Tibial artery (tissue), 4 donors: Measurements from ENCODE around the gene MATR3.

Experiments
- DNase-seq, 2 donors: peaks; one replicate each; pipeline ENCODE4 v3.0.0-alpha.2; 2019
- H3K27ac ChIP-seq, 2 donors: fragments of 200-600 bp; sonication (generic) in 1 of 2; 1 replicate in 1 of 2; 2 replicates in 1 of 2; pipeline ENCODE4 v1.5.1; 2018 to 2019; ENCODE audit warnings: mild to moderate bottlenecking in 1 of 2
- H3K27me3 ChIP-seq, 2 donors: fragments of 200-600 bp; sonication (generic) in 1 of 2; one replicate each; pipeline versions ENCODE4 v1.5.1 to v1.6.0; 2016 to 2019
- H3K36me3 ChIP-seq, 3 donors: fragments of 200-600 bp; sonication (generic) in 2 of 3; one replicate each; pipeline ENCODE4 v1.5.1; 2016 to 2019; ENCODE audit warnings: mild to moderate bottlenecking in 2 of 3
- H3K4me1 ChIP-seq, 4 donors: fragments of 200-600 bp; sonication (generic) in 2 of 4; 1 replicate in 3 of 4; 2 replicates in 1 of 4; pipeline ENCODE4 v1.5.1; 2016 to 2019
- H3K4me3 ChIP-seq, 2 donors: fragments of 200-600 bp; sonication (generic) in 1 of 2; 1 replicate in 1 of 2; 2 replicates in 1 of 2; pipeline ENCODE4 v1.5.1; 2018 to 2019; ENCODE audit warnings: mild to moderate bottlenecking in 2 of 2
- H3K9me3 ChIP-seq, 3 donors: fragments of 200-600 bp; sonication (generic) in 1 of 3; one replicate each; pipeline ENCODE4 v1.5.1; 2016 to 2019
- intact Hi-C: fragments of 100-400 bp; cut with DNase I; formaldehyde crosslinking; loops from one replicate; pipeline ENCODE4 v1.15.0; 2023; ENCODE audit warnings: low total_unique reads
- TF ChIP-seq, protein P1 (sequence below), 2 experiments: fragments of 200-600 bp in 1 of 2; fragments of 450-650 bp in 1 of 2; IDR thresholded peaks; one replicate each; pipeline ENCODE4 v1.5.1; 2017 to 2019; ENCODE audit warnings: antibody characterized with exemption in 2 of 2, mild to moderate bottlenecking in 1 of 2, moderate library complexity in 1 of 2

The MATR3 gene

DNA sequence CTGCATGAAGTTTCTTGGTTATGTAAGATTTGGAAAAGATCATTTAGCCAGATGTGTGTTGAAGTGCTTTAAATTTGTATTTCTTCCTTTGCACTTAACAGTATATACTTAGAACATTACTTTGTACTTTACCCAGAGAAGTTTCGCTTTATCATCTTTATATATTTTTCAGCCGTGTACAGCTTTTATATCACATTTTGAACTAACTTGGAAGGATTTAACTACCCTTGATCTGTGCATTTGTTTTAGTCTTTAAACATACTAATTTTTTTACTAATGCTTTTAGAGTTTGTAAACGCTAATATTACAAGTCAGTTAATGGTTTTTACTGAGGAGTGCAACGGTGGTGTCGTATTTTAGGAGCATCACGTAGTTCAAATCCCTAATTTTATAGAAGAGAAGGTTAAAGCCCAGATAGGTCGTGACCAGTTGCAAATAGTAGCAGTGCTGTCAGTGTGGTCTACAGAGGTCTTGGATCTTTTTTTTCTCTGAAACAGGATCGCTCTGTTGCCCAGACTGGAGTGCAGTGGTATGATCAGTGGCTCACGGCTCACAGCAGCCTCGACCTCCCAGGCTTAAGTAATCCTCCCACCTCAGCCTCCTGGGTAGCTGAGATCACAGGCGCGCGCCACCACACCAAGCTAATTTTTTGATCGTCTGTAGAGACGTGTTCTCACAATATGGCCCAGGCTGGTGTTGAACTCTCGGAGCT, 2.0 kb downstream of the MATR3 start:
- TF ChIP-seq, protein P1, sequence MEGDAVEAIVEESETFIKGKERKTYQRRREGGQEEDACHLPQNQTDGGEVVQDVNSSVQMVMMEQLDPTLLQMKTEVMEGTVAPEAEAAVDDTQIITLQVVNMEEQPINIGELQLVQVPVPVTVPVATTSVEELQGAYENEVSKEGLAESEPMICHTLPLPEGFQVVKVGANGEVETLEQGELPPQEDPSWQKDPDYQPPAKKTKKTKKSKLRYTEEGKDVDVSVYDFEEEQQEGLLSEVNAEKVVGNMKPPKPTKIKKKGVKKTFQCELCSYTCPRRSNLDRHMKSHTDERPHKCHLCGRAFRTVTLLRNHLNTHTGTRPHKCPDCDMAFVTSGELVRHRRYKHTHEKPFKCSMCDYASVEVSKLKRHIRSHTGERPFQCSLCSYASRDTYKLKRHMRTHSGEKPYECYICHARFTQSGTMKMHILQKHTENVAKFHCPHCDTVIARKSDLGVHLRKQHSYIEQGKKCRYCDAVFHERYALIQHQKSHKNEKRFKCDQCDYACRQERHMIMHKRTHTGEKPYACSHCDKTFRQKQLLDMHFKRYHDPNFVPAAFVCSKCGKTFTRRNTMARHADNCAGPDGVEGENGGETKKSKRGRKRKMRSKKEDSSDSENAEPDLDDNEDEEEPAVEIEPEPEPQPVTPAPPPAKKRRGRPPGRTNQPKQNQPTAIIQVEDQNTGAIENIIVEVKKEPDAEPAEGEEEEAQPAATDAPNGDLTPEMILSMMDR (IDR thresholded peaks at IDR 0.05), result no peak
- intact Hi-C loops, result no loop called here
- DNase-seq, result no peak
- Histone ChIP-seq H3K27me3 (no peaks in the 10 kb centered on the region), H3K4me3 (peak overlapping the region; percentile 76 to 97), H3K4me1 (peaks cover 0 to 61% (median 38%) of the 10 kb centered on the region in 4 donors), H3K27ac (peak overlapping the region; percentile 98 to 100), H3K9me3 (no peaks in the 10 kb centered on the region), H3K36me3 (no peaks in the 10 kb centered on the region)

- H3K4me3 ChIP-seq, result peak overlapping the region in 1 of 2 donors; percentile 76
- H3K36me3 ChIP-seq, result no peaks in the 10 kb centered on the region
- no peak for DNase-seq
- TF ChIP-seq, protein P1 (IDR thresholded peaks at IDR 0.05), result no peak
- intact Hi-C loops, result no loop called here
- H3K4me1 ChIP-seq, result peaks cover 0 to 68% (median 42%) of the 10 kb centered on the region in 4 donors
- peak overlapping the region; percentile 98 to 100 for H3K27ac ChIP-seq
- H3K9me3 ChIP-seq, result no peaks in the 10 kb centered on the region
- no peaks in the 10 kb centered on the region for H3K27me3 ChIP-seq
Measured at GRCh38 chr5:139296198-139296597, 2.7 kb downstream of the MATR3 start.

- no peak for DNase-seq
- Histone ChIP-seq H3K27ac (peak overlapping the region in 1 of 2 donors; percentile 100), H3K4me3 (no peak overlapping the region), H3K27me3 (no peaks in the 10 kb centered on the region), H3K36me3 (no peaks in the 10 kb centered on the region), H3K9me3 (no peaks in the 10 kb centered on the region), H3K4me1 (peaks cover 0 to 75% (median 47%) of the 10 kb centered on the region in 4 donors)
- TF ChIP-seq, protein P1 (IDR thresholded peaks at IDR 0.05), result no peak
- intact Hi-C loops, result no loop called here
Measured at GRCh38 chr5:139296862-139297326, 3.4 kb downstream of the MATR3 start.

DNA sequence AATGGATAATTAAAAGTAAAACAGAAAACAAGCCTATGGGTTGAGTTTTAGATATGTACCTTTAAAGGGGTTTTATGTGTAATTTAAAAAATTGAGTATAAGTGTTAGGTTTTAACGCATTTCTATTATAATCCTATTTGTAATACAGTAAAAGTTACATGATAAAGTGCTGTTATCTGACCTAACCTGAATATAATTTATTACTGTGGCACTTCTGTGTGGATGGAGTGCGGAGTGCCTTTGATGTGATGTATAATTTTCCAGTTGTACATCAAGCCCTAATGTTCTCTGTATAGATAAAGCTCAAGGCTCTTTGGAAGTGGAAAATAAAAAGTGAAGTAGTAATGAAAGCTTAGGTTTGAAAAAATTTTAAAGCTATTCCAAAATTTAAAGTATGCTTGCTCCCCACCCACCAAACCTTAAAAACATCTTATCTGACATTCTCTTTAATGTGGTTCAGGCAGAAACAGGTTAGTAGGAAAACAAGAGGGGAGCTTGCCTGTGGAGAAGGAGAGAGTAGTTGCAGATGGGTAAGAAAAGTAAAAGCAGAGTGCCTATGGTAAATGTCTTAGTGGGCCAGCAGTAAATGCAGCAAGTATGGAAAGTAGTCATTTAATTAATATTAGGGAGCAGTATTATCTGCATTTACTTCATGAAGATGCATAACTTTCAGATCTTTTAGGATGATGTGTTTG, 4.0 kb downstream of the MATR3 start:
- no peak for DNase-seq
- Histone ChIP-seq H3K9me3 (no peaks in the 10 kb centered on the region), H3K4me3 (no peak overlapping the region), H3K27me3 (no peaks in the 10 kb centered on the region), H3K27ac (peak overlapping the region in 1 of 2 donors; percentile 100), H3K36me3 (no peaks in the 10 kb centered on the region), H3K4me1 (peaks cover 0 to 81% (median 52%) of the 10 kb centered on the region in 4 donors)
- intact Hi-C loops, result no loop called here
- TF ChIP-seq, protein P1 (IDR thresholded peaks at IDR 0.05), result no peak

- Histone ChIP-seq H3K4me1 (peaks cover 0 to 83% (median 53%) of the 10 kb centered on the region in 4 donors), H3K4me3 (no peak overlapping the region)
- DNase-seq, result no peak
Measured at GRCh38 chr5:139298242-139298641, 4.7 kb downstream of the MATR3 start.

More at GRCh38 chr5:139298242-139298641, 4.7 kb downstream of the MATR3 start:
- peak overlapping the region in 1 of 2 donors; percentile 27 for H3K27ac ChIP-seq
- H3K36me3 ChIP-seq, result no peaks in the 10 kb centered on the region
- H3K9me3 ChIP-seq, result no peaks in the 10 kb centered on the region
- TF ChIP-seq, protein P1 (IDR thresholded peaks at IDR 0.05), result no peak
- no peaks in the 10 kb centered on the region for H3K27me3 ChIP-seq
- intact Hi-C loops, result no loop called here
